Fibroblast of the aortic adventitia (primary cell): ENCODE data around the gene ANO6. TPM values are rescaled to one million over a fixed set of nuclear protein-coding genes. Genes with fewer than 3 reads are reported as not detected.

Experiments used
- DNase-seq: peaks from one replicate; pipeline ENCODE4 v3.0.0-alpha.2; 2010; ENCODE audit warnings: low read depth
- H3K4me3 ChIP-seq: 2 replicates; pipeline ENCODE4 v1.5.1; 2011; ENCODE audit warnings: low read depth, mild to moderate bottlenecking, control low read depth, low read length, moderate library complexity
- total RNA-seq: library from RNA; depleted of rRNA; stranded (reverse); fragments of >200 nt; gene quantifications from 2 replicates; pipeline ENCODE4 v1.2.3, GENCODE V29; 2012; ENCODE audit warnings: low replicate concordance
- TF ChIP-seq, protein P1 (sequence below): IDR thresholded peaks from 2 replicates; pipeline ENCODE4 v1.5.1; 2011; ENCODE audit warnings: mild to moderate bottlenecking, low read length, control low read depth, inconsistent platforms; ENCODE audit not compliant: insufficient read depth

ANO6 gene
- total RNA-seq, 1 donor: 81.2 TPM

- TF ChIP-seq, protein P1, sequence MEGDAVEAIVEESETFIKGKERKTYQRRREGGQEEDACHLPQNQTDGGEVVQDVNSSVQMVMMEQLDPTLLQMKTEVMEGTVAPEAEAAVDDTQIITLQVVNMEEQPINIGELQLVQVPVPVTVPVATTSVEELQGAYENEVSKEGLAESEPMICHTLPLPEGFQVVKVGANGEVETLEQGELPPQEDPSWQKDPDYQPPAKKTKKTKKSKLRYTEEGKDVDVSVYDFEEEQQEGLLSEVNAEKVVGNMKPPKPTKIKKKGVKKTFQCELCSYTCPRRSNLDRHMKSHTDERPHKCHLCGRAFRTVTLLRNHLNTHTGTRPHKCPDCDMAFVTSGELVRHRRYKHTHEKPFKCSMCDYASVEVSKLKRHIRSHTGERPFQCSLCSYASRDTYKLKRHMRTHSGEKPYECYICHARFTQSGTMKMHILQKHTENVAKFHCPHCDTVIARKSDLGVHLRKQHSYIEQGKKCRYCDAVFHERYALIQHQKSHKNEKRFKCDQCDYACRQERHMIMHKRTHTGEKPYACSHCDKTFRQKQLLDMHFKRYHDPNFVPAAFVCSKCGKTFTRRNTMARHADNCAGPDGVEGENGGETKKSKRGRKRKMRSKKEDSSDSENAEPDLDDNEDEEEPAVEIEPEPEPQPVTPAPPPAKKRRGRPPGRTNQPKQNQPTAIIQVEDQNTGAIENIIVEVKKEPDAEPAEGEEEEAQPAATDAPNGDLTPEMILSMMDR: no peak
- H3K4me3 ChIP-seq: no peak overlapping the region
Measured at GRCh38 chr12:45248095-45248494, 32.2 kb downstream of the ANO6 start.

DNA sequence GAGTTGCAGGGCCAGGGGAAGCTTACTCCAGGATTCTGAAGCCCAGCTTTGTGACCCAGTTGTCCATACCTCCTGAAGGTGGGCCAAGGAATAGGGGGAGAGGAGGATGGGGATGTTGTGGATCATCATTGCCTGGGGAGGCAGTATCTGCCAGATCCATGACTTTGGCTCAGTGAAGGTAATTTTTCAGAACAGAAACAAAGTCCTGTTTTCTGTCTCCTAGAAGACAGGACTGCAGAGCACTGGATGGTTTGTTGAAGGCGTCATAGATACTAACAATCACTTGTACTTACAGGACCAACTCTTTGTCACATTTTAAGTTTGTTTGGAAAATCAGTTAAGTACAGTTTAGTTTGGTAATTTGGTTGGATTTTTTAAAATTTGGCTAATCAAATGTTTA, 38.4 kb downstream of the ANO6 start:
- H3K4me3 ChIP-seq: no peak overlapping the region
- DNase-seq: no peak
- TF ChIP-seq, protein P1: no peak

More at GRCh38 chr12:45248095-45248494, 32.2 kb downstream of the ANO6 start:
- no peak for DNase-seq

DNA sequence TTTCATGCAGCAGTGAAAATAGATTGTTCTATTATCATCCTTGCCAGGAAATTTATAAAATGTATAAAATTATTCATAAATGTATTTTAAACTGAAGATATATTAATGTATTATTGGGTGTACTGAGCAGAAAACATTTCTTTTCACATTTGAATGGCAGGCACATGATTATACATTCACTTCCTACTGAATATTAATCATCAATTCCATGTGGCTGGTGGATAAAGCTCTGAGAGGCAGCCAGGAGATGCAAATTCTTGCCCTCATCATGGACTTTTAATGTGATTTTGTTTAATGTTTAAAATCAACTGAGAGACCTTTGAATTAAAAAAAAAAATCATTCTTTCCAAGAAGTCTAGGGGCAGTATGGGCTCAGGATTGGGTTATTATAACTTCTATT, 40.8 kb downstream of the ANO6 start:
- TF ChIP-seq, protein P1: no peak
- DNase-seq: no peak

GRCh38 chr12:45257185-45257930, 41.5 kb downstream of the ANO6 start:
- H3K4me3 ChIP-seq: no peak overlapping the region
- TF ChIP-seq, protein P1: no peak
- no peak for DNase-seq

More for the DNA sequence above, 40.8 kb downstream of the ANO6 start:
- no peak overlapping the region for H3K4me3 ChIP-seq

DNA sequence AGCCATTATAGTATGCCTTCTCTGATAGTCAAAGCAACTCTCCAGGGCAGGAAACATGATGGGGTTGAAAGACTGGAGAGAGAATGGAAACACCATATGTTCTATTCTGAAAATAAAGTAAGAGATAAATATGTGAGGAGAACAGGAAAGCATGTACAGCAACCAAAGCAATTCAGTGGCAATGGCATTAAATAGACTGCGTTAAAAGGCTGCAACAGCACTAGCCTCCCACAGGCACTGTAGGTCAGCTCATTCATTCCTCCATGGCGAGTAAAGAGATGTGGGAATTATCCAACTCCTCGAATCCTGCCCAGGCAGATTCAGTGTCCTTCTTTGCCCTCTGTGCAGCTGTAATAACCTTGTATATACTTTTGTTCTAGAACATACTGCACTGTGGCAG, 43.8 kb downstream of the ANO6 start:
- DNase-seq: peak; percentile 42
- TF ChIP-seq, protein P1: no peak

DNA sequence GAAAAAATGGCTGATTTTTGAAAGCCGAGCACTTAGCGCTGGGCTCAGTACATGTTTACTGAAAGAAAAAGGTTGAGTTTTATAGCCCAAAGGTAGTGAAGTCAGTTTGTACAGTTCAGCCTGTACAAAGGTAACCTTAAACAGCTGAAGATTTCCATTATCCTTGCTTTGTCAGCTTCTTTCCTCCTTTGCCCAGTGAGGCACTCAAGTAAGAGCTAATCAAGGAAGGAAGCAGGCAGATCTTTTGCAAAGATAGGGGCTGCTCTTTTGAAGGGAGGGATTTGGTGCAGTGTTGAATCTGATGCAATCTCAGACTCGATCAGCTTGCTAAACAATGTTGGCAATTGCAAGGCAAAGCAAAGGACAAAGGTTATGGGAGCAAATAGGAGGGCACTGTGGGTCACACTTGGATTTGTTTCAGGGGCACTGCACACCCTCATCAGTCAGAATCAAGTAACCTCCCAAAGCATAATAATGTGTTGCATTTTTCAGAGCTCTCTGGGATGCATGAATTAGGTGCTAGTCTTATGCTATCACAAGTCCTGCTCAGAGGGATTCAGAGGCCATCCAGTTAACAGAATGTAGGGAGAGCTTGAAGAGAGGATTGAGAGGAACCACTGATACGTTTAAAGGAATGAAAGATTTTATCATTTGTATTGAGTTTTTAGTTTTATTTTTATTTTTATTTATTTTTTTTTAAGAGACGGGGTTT, 44.4 kb downstream of the ANO6 start:
- TF ChIP-seq, protein P1: no peak
- peak; percentile 52 for DNase-seq
- no peak overlapping the region for H3K4me3 ChIP-seq

More for the DNA sequence above, 43.8 kb downstream of the ANO6 start:
- no peak overlapping the region for H3K4me3 ChIP-seq
